Sigmoid colon (tissue), 7 donors: ENCODE results near the gene FBXW2. TPM values are rescaled to one million over a fixed set of nuclear protein-coding genes. Genes with fewer than 3 reads are reported as not detected.

Experiments
- DNase-seq: peaks from one replicate; pipeline ENCODE4 v3.0.0-alpha.2; 2019
- H3K27ac ChIP-seq, 4 donors: fragments of 200-600 bp; sonication (generic); one replicate each; pipeline ENCODE4 v1.5.1; 2016 to 2019; ENCODE audit warnings: mild to moderate bottlenecking in 1 of 4
- H3K27me3 ChIP-seq, 3 donors: fragments of 200-600 bp; sonication (generic); one replicate each; pipeline ENCODE4 v1.5.1; 2019; ENCODE audit warnings: mild to moderate bottlenecking in 1 of 3
- H3K36me3 ChIP-seq, 4 donors: fragments of 200-600 bp; sonication (generic); one replicate each; pipeline ENCODE4 v1.5.1; 2016 to 2019
- H3K4me1 ChIP-seq, 4 donors: fragments of 200-600 bp; sonication (generic); one replicate each; pipeline ENCODE4 v1.5.1; 2017 to 2019
- H3K4me3 ChIP-seq, 4 donors: fragments of 200-600 bp; sonication (generic); one replicate each; pipeline ENCODE4 v1.5.1; 2017 to 2019; ENCODE audit warnings: mild to moderate bottlenecking in 2 of 4, moderate library complexity in 1 of 4
- H3K9me3 ChIP-seq, 4 donors: fragments of 200-600 bp in 3 of 4; sonication (generic) in 3 of 4; one replicate each; pipeline versions ENCODE4 v1.5.1 to v1.6.1; 2013 to 2019
- CTCF ChIP-seq, 4 experiments: fragments of 450-650 bp in 3 of 4; fragments of 200-600 bp in 1 of 4; IDR thresholded peaks; one replicate each; pipeline ENCODE4 v1.5.1; 2016 to 2019; ENCODE audit warnings: antibody characterized with exemption in 4 of 4, mild to moderate bottlenecking in 3 of 4, moderate library complexity in 2 of 4
- EP300 ChIP-seq, 4 donors: sonication (generic); formaldehyde crosslinking; IDR thresholded peaks; one replicate each; pipeline ENCODE4 v1.6.1; 2017; ENCODE audit warnings: antibody characterized with exemption in 4 of 4
- POLR2A ChIP-seq, 2 donors: fragments of 450-650 bp; IDR thresholded peaks; one replicate each; pipeline ENCODE4 v1.6.1; 2016; ENCODE audit warnings: antibody characterized with exemption in 2 of 2, mild to moderate bottlenecking in 2 of 2, moderate library complexity in 2 of 2
- POLR2AphosphoS5 ChIP-seq, 4 donors: sonication (generic); formaldehyde crosslinking; IDR thresholded peaks; one replicate each; pipeline ENCODE4 v1.6.1; 2017; ENCODE audit warnings: antibody characterized with exemption in 4 of 4
- WGBS, 2 donors: extraction: QIAGEN DNeasy Blood & Tissue Kit; methylation state at CpG; one replicate each; pipeline ENCODE4 v1.1.7; 2013; 5-methylcytosine and 5-hydroxymethylcytosine counted together
- intact Hi-C: fragments of 100-400 bp; cut with DNase I; formaldehyde crosslinking; loops from one replicate; pipeline ENCODE4 v1.15.1; 2023
- polyA plus RNA-seq, 3 donors: library from polyadenylated mRNA; stranded (reverse); fragments of 200-250 nt; gene quantifications; one replicate each; pipeline ENCODE4 v1.2.3, GENCODE V29; 2013
- total RNA-seq, 4 donors: library from RNA; depleted of rRNA; stranded (reverse); fragments of >200 nt; gene quantifications; one replicate each; pipeline ENCODE4 v1.1.0, GENCODE V29; 2016
- donor health status: healthy with polysubstance abuse.
- donor health status: Bipolar disorder and iron deficiency.
- donor health status: healthy.

Gene FBXW2
- total and polyA plus RNA-seq, 7 donors = 10.2 to 61.8 (median 30.9) TPM

- no peak for DNase-seq
- H3K36me3 ChIP-seq = peaks cover 18 to 98% (median 34%) of the 10 kb centered on the region in 4 donors
- no peaks in the 10 kb centered on the region for H3K4me1 ChIP-seq
- TF ChIP-seq POLR2A (IDR thresholded peaks at IDR 0.05) (no peak), EP300 (IDR thresholded peaks at IDR 0.05) (no peak), CTCF (IDR thresholded peaks at IDR 0.05) (no peak), POLR2AphosphoS5 (IDR thresholded peaks at IDR 0.05) (no peak)
- H3K4me3 ChIP-seq = no peak overlapping the region
- no peaks in the 10 kb centered on the region for H3K27me3 ChIP-seq
- whole genome bisulfite sequencing, 2 donors = 88 to 93% methylated on average over 4 of the region's 4 CpGs
- no peak overlapping the region for H3K27ac ChIP-seq
- no peaks in the 10 kb centered on the region for H3K9me3 ChIP-seq
- intact Hi-C loops = no loop called here
Observed at GRCh38 chr9:120770931-120771330, 22.3 kb downstream of the FBXW2 start.

- Histone ChIP-seq H3K27ac (no peak overlapping the region), H3K4me1 (no peaks in the 10 kb centered on the region), H3K36me3 (peaks cover 28 to 100% (median 36%) of the 10 kb centered on the region in 4 donors), H3K4me3 (no peak overlapping the region), H3K9me3 (no peaks in the 10 kb centered on the region), H3K27me3 (no peaks in the 10 kb centered on the region)
- 91 to 94% methylated on average over 1 of the region's 1 CpG for WGBS, 2 donors
- DNase-seq = no peak
- TF ChIP-seq POLR2AphosphoS5 (IDR thresholded peaks at IDR 0.05) (no peak), CTCF (IDR thresholded peaks at IDR 0.05) (no peak), EP300 (IDR thresholded peaks at IDR 0.05) (no peak), POLR2A (IDR thresholded peaks at IDR 0.05) (no peak)
- intact Hi-C loops = no loop called here
Observed at GRCh38 chr9:120768886-120769285, 24.3 kb downstream of the FBXW2 start.

GRCh38 chr9:120768247-120768646, 25.0 kb downstream of the FBXW2 start:
- DNase-seq = no peak
- no peak for TF ChIP-seq POLR2A (IDR thresholded peaks at IDR 0.05)
- no peak for TF ChIP-seq CTCF (IDR thresholded peaks at IDR 0.05)
- TF ChIP-seq POLR2AphosphoS5 (IDR thresholded peaks at IDR 0.05) = no peak
- no peak for TF ChIP-seq EP300 (IDR thresholded peaks at IDR 0.05)
- Histone ChIP-seq H3K27ac (no peak overlapping the region), H3K36me3 (peaks cover 28 to 100% (median 37%) of the 10 kb centered on the region in 4 donors), H3K9me3 (no peaks in the 10 kb centered on the region), H3K27me3 (no peaks in the 10 kb centered on the region), H3K4me1 (no peaks in the 10 kb centered on the region), H3K4me3 (no peak overlapping the region)
- 94 to 98% methylated on average over 4 of the region's 4 CpGs for WGBS, 2 donors
- intact Hi-C loops = no loop called here

GRCh38 chr9:120767451-120767850, 25.8 kb downstream of the FBXW2 start:
- peaks cover 28 to 100% (median 40%) of the 10 kb centered on the region in 4 donors for H3K36me3 ChIP-seq
- WGBS, 2 donors = 60 to 78% methylated on average over 3 of the region's 3 CpGs
- intact Hi-C loops = no loop called here

More at GRCh38 chr9:120767451-120767850, 25.8 kb downstream of the FBXW2 start:
- DNase-seq = no peak
- no peaks in the 10 kb centered on the region for H3K4me1 ChIP-seq
- no peak for TF ChIP-seq CTCF (IDR thresholded peaks at IDR 0.05)
- no peak for TF ChIP-seq POLR2AphosphoS5 (IDR thresholded peaks at IDR 0.05)
- no peak for TF ChIP-seq POLR2A (IDR thresholded peaks at IDR 0.05)
- TF ChIP-seq EP300 (IDR thresholded peaks at IDR 0.05) = no peak
- no peak overlapping the region for H3K27ac ChIP-seq
- no peak overlapping the region for H3K4me3 ChIP-seq
- H3K27me3 ChIP-seq = no peaks in the 10 kb centered on the region
- H3K9me3 ChIP-seq = no peaks in the 10 kb centered on the region
